ENCODE results near the gene MBTD1.
"Not testable (repeated sequence)": the region's sequence is repeated elsewhere in the genome, so short reads cannot be mapped to it uniquely, and the experiment has no call there.

Gene MBTD1

DNA sequence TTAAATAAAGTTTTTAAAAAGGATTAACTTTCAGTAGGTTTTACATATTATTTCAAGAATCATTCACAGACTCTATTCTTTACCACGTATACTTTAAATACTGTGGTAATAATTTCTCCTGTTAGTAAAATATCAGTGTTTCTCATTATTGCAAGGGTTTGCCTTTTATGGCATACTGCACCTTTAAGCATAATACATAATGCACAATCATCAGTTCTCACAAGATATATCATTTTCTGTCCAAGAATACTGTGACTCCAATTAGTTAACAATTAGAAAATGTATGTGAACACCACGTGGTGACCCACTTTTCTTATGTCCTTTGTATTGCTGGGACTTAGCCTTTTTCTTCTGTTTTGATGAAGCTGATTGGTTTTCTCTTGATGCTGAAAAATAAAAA is 68.0 kb downstream of the MBTD1 start:
- H3K4me3 ChIP-seq (ENCODE audit: low read depth, low read length), result no peak overlapping the region
- no peak for DNase-seq (ENCODE audit: low read depth)
- no peak for TF ChIP-seq CTCF (IDR thresholded peaks at IDR 0.05; ENCODE audit: low read depth, low read length, missing control alignments)

DNA sequence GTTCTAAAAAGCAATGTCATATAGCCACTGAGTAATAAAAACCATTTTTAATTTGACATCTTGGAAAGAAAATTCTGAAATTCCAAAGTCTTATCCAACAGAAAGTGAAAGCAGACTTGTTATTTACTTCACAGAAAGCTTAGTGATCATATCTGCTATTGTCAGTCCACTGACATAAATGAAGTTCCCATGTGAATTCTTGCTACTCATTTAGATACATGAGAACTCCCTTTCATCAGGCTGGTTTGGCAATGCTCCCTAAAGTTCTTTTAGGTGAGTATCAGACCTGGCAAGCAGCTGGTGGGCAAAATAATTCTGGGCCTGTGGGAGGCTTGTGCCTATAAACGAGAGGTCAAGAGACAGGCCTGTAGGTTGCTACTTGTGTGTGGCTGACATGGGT is 70.2 kb downstream of the MBTD1 start:
- DNase-seq (ENCODE audit: low read depth), result no peak
- no peak overlapping the region for H3K4me3 ChIP-seq (ENCODE audit: low read depth, low read length)
- TF ChIP-seq CTCF (IDR thresholded peaks at IDR 0.05; ENCODE audit: low read depth, low read length, missing control alignments), result no peak

DNA sequence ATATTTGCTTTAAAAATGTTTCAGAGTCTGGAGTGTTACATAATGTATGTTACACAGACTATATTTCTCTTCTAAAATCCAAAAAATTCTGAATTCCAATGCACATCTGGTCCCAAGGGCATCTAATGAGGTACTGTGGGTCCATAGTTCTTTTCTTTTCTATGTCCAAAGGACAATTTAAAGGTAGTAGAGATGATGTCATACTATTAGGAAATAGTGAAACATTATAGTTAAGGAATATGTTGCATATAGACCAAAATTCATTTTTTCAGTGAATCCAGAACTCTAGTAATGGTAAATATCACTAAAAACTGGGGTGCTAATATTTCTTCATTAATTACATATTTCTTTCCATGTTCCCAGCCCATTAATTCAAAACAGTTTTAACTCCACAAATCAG is 70.7 kb downstream of the MBTD1 start:
- no peak for DNase-seq (ENCODE audit: low read depth)
- no peak overlapping the region for H3K4me3 ChIP-seq (ENCODE audit: low read depth, low read length)
- no peak for TF ChIP-seq CTCF (IDR thresholded peaks at IDR 0.05; ENCODE audit: low read depth, low read length, missing control alignments)

DNA sequence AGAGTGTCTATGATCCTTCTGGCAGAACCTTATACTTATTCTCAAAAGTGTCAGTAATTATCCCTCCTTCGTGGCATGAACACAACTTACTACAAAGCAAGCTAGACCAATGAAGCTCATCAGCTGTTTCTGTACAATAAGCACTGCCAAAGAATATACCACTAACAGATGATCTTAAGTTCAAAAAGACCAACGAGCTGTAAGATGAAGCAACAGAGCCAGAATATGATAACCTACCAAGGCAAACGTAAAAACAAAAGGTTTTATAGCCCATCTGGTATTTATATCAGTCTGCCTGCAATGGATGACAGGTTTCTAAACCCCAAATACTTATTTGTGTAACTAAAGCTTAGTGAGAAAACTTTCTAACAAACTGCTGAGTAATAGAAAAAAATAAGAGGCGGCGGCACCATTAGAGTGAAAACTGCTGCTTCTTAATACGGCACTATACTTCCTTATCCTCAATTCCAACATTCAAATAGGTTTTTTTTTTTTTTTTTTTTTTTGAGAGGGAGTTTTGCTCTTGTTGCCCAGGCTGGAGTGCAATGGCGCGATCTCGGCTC is 71.5 kb downstream of the MBTD1 start:
- TF ChIP-seq CTCF (IDR thresholded peaks at IDR 0.05; ENCODE audit: low read depth, low read length, missing control alignments), result no peak
- no peak for DNase-seq (ENCODE audit: low read depth)

GRCh38 chr17:51185763-51186332 is 74.0 kb downstream of the MBTD1 start:
- no peak for TF ChIP-seq CTCF (IDR thresholded peaks at IDR 0.05; ENCODE audit: low read depth, low read length, missing control alignments)
- no peak overlapping the region for H3K4me3 ChIP-seq (ENCODE audit: low read depth, low read length)
- no peak for DNase-seq (ENCODE audit: low read depth)

More for the DNA sequence above, 71.5 kb downstream of the MBTD1 start:
- H3K4me3 ChIP-seq (ENCODE audit: low read depth, low read length), result no peak overlapping the region

DNA sequence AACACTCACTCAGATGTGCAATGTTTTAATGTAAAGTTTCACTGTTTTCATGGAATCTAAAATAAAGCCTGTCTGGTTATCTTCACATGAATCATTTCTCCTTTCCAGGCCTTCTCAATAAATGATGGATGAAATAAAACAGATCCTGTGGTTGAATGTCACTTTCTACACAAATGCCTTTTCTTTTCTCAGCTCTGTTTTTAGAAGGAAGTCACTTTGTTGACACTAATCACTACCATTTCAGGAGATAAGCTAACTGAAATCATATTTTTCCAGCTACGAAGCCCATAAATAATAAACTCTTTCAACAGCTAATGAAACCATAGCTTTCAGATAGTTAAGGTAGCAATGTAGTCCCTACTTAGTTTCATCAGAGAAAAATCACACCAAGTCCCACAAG is 75.7 kb downstream of the MBTD1 start:
- no peak for TF ChIP-seq CTCF (IDR thresholded peaks at IDR 0.05; ENCODE audit: low read depth, low read length, missing control alignments)
- no peak for DNase-seq (ENCODE audit: low read depth)
- H3K4me3 ChIP-seq (ENCODE audit: low read depth, low read length), result no peak overlapping the region

DNA sequence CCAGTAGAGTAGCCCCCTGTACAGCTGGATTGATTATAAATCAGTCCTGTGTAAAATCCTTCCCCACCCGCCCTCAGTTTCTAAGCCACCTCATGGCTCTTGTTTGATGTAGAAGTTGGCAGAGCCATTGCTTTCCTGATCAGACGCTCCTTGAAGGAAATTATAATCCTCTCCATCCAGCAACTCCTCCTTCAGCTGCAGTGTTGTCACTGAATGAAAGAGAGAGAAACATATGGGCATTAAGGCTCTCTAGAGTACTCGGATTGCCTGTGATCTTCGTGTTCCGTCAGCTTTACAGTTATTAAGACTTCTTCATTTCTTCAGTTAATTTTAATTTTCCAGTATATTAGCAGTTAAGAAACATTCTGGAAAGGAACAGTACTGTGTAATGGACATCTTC is 79.4 kb downstream of the MBTD1 start:
- no peak for DNase-seq (ENCODE audit: low read depth)
- H3K4me3 ChIP-seq (ENCODE audit: low read depth, low read length), result no peak overlapping the region
- no peak for TF ChIP-seq CTCF (IDR thresholded peaks at IDR 0.05; ENCODE audit: low read depth, low read length, missing control alignments)

DNA sequence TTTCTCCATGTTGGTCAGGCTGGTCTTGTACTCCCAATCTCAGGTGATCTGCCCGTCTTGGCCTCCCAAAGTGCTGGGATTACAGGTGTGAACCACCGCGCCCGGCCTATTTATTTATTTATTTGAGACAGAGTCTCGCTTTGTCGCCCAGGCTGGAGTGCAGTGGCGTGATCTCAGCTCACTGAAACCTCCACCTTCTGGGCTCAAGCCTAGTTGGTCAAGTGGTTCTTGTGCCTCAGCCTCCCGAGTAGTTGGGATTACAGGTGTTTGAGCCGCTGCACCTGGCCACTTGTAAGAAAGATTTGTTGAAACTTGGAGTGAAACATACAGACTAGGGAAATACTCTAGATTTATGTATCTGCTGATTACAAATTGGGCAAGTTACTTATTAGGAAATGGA is 87.8 kb downstream of the MBTD1 start:
- not testable (repeated sequence) for DNase-seq (ENCODE audit: low read depth); H3K4me3 ChIP-seq (ENCODE audit: low read depth, low read length)

All from GM12864 (cell line).